Upper lobe of left lung (tissue), 4 donors: ENCODE results near the gene GARRE1.

Experiments
- EP300 ChIP-seq, 4 donors: sonication (generic); formaldehyde crosslinking; IDR thresholded peaks; one replicate each; pipeline ENCODE4 v1.5.1; 2017; ENCODE audit warnings: antibody characterized with exemption in 4 of 4, control low read depth in 2 of 4
- POLR2A ChIP-seq, 4 donors: fragments of 450-650 bp; IDR thresholded peaks; one replicate each; pipeline ENCODE4 v1.5.1; 2016 to 2017; ENCODE audit warnings: antibody characterized with exemption in 4 of 4, mild to moderate bottlenecking in 2 of 4
- POLR2AphosphoS5 ChIP-seq, 2 donors: sonication (generic); formaldehyde crosslinking; IDR thresholded peaks; one replicate each; pipeline ENCODE4 v1.5.1; 2017; ENCODE audit warnings: antibody characterized with exemption in 2 of 2
- TF ChIP-seq, protein P1 (sequence below), 6 experiments: fragments of 450-650 bp in 4 of 6; fragments of 200-600 bp in 2 of 6; sonication (generic) in 2 of 6; IDR thresholded peaks; one replicate each; pipeline ENCODE4 v1.5.1; 2016 to 2019; ENCODE audit warnings: antibody characterized with exemption in 6 of 6

DNA sequence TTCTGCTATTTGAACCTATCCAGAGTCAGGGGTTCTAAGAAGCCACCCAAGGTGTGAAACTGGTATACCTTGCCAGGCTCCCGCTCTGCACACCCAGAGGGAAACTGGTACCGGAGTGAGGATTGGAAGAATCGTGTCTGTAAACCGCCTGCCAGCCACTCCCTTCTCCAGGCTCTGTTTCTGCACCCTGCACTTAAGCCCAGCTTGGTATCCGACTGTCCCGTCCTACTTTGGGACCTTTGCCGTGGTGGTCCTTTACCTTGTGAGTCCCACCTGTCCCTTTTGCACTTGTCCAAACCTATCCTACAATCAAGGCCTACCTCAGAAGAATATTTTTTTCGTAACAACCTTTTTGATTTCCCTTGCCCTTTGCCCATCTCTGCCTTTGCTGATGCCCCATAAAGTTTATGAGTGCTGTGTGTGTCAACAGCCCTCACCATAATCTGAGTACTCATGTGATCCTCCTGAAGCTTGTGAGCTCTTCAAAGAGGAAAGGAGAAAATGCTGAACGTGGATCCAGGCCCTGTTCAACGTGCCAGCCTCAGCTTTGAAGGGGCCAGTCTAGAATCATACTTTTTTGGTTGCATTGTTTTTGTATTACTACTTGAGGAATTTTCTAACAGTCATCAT lies 44.7 kb downstream of the GARRE1 start:
- TF ChIP-seq, protein P1, sequence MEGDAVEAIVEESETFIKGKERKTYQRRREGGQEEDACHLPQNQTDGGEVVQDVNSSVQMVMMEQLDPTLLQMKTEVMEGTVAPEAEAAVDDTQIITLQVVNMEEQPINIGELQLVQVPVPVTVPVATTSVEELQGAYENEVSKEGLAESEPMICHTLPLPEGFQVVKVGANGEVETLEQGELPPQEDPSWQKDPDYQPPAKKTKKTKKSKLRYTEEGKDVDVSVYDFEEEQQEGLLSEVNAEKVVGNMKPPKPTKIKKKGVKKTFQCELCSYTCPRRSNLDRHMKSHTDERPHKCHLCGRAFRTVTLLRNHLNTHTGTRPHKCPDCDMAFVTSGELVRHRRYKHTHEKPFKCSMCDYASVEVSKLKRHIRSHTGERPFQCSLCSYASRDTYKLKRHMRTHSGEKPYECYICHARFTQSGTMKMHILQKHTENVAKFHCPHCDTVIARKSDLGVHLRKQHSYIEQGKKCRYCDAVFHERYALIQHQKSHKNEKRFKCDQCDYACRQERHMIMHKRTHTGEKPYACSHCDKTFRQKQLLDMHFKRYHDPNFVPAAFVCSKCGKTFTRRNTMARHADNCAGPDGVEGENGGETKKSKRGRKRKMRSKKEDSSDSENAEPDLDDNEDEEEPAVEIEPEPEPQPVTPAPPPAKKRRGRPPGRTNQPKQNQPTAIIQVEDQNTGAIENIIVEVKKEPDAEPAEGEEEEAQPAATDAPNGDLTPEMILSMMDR (IDR thresholded peaks at IDR 0.05) = no peak
- TF ChIP-seq POLR2A (IDR thresholded peaks at IDR 0.05) (no peak), EP300 (IDR thresholded peaks at IDR 0.05) (no peak), POLR2AphosphoS5 (IDR thresholded peaks at IDR 0.05) (no peak)
